Mammary epithelial cell (primary cell): ENCODE results near the gene NPB.

Source experiments
- CTCF ChIP-seq, 2 donors: IDR thresholded peaks in 1 of 2; conservative IDR thresholded peaks in 1 of 2; 2 replicates each; pipeline ENCODE4 v1.5.1; 2011 to 2012; ENCODE audit warnings: inconsistent platforms in 2 of 2, low read length in 2 of 2, mild to moderate bottlenecking in 2 of 2, control low read depth in 1 of 2, low read depth in 1 of 2; ENCODE audit not compliant: insufficient read depth in 1 of 2; ENCODE audit errors: extremely low read depth in 1 of 2
- EZH2 ChIP-seq: IDR thresholded peaks from 2 replicates; pipeline ENCODE4 v1.6.1; 2012; ENCODE audit warnings: low read length, inconsistent platforms, borderline replicate concordance

- TF ChIP-seq CTCF (conservative IDR thresholded peaks at IDR 0.05 in 1 of 2, IDR thresholded peaks at IDR 0.05 in 1 of 2; ENCODE audit: extremely low read depth in 1 of 2, insufficient read depth in 1 of 2, low read depth in 1 of 2, low read length in 2 of 2) (peak; percentile 44 to 64), EZH2 (no peak)
Measured at GRCh38 chr17:81869221-81870130, 32.6 kb upstream of the NPB start.
